ENCODE results near the gene ACY1.
"Not testable (repeated sequence)": the region's sequence is repeated elsewhere in the genome, so short reads cannot be mapped to it uniquely, and the experiment has no call there.

Gene ACY1

GRCh38 chr3:51984269-51984647 is 923 bp downstream of the ACY1 start:
- DNase-seq, result no peak

GRCh38 chr3:51985063-51985462 is 1.7 kb downstream of the ACY1 start:
- no peak for DNase-seq

- no peak for DNase-seq
These were observed 2.9 kb downstream of the ACY1 start for GRCh38 chr3:51986010-51986947.

GRCh38 chr3:51987568-51987967 is 4.2 kb downstream of the ACY1 start:
- no peak for DNase-seq

GRCh38 chr3:51988286-51989146 is 5.2 kb downstream of the ACY1 start:
- DNase-seq, result no peak

GRCh38 chr3:51990501-51990971 is 7.2 kb downstream of the ACY1 start:
- DNase-seq, result not testable (repeated sequence)

- DNase-seq, result no peak
These were observed 8.8 kb downstream of the ACY1 start for GRCh38 chr3:51992017-51992682.

GRCh38 chr3:51993657-51994056 is 10.3 kb downstream of the ACY1 start:
- DNase-seq, result not testable (repeated sequence)

GRCh38 chr3:51994530-51994929 is 11.2 kb downstream of the ACY1 start:
- no peak for DNase-seq

GRCh38 chr3:51995346-51996163 is 12.2 kb downstream of the ACY1 start, which contains the start of gene RPL29:
TSS of gene RPL29 (minus strand) at chr3:51995895. CDS start at chr3:51995461, 434 bp downstream.
- DNase-seq, result peak; percentile 72 to 97 (median 87)

- DNase-seq, result no peak
These were observed 13.8 kb downstream of the ACY1 start for GRCh38 chr3:51997172-51997571.

GRCh38 chr3:51997935-51998596 is 14.7 kb downstream of the ACY1 start:
- no peak for DNase-seq

- DNase-seq, result no peak
These were observed 15.4 kb downstream of the ACY1 start for GRCh38 chr3:51998774-51999173.

GRCh38 chr3:51999846-52000245 is 16.5 kb downstream of the ACY1 start:
- no peak for DNase-seq

- peak; percentile 73 to 81 (median 79) for DNase-seq
These were observed 18.2 kb downstream of the ACY1 start for GRCh38 chr3:52001443-52001974.

- DNase-seq, result no peak
These were observed 19.4 kb downstream of the ACY1 start for GRCh38 chr3:52002748-52003147.

- DNase-seq, result no peak
These were observed 20.9 kb downstream of the ACY1 start for GRCh38 chr3:52004163-52004787.

GRCh38 chr3:52004906-52005395 is 21.6 kb downstream of the ACY1 start:
- no peak for DNase-seq

- no peak for DNase-seq
These were observed 22.2 kb downstream of the ACY1 start for GRCh38 chr3:52005571-52005986.

All from T-helper 2 cell (primary cell).